Keratinocyte (primary cell): Measurements from ENCODE around the gene PRKD3. TPM values are rescaled to one million over a fixed set of nuclear protein-coding genes. Genes with fewer than 3 reads are reported as not detected.

Experiments used
- DNase-seq: peaks from one replicate; pipeline ENCODE4 v3.0.0-alpha.2; 2011; ENCODE audit warnings: low read depth, missing footprints, low spot score
- FAIRE-seq: peaks from 2 replicates; lab custom pipeline; 2011; peaks lifted over from hg19 to GRCh38; lab: Jason Lieb, UNC
- H2AFZ ChIP-seq: 2 replicates; pipeline ENCODE4 v1.6.0; 2012; ENCODE audit warnings: low read length, control low read depth, inconsistent platforms; ENCODE audit not compliant: control insufficient read depth
- H3K27ac ChIP-seq: 2 replicates; pipeline ENCODE4 v1.5.1; 2011; ENCODE audit warnings: low read length; ENCODE audit not compliant: control insufficient read depth, insufficient read depth
- H3K27me3 ChIP-seq: 3 replicates; pipeline ENCODE4 v1.6.0; 2011; ENCODE audit warnings: low read length; ENCODE audit not compliant: control insufficient read depth, insufficient read depth; ENCODE audit errors: extremely low read depth
- H3K36me3 ChIP-seq, 2 experiments: 2 replicates in 1 of 2; 3 replicates in 1 of 2; pipeline ENCODE4 v1.5.1; 2011; ENCODE audit warnings: low read length in 2 of 2, mild to moderate bottlenecking in 1 of 2; ENCODE audit not compliant: control insufficient read depth in 2 of 2, insufficient read depth in 2 of 2; ENCODE audit errors: extremely low read depth in 1 of 2
- H3K4me1 ChIP-seq: 3 replicates; pipeline ENCODE4 v1.5.1; 2011; ENCODE audit warnings: low read length; ENCODE audit not compliant: control insufficient read depth, insufficient read depth; ENCODE audit errors: extremely low read depth
- H3K4me2 ChIP-seq: 3 replicates; pipeline ENCODE4 v1.6.0; 2011; ENCODE audit warnings: low read depth, low read length; ENCODE audit not compliant: control insufficient read depth, insufficient read depth; ENCODE audit errors: extremely low read depth
- H3K4me3 ChIP-seq, 3 experiments: fragments of 200-600 bp in 1 of 3; sonication (generic) in 1 of 3; 2 replicates in 2 of 3; 3 replicates in 1 of 3; pipeline ENCODE4 v1.5.1; 2011 to 2016; ENCODE audit warnings: low read length in 3 of 3, mild to moderate bottlenecking in 3 of 3, control low read depth in 2 of 3, inconsistent platforms in 1 of 3, low read depth in 1 of 3, mixed read lengths in 1 of 3, mixed run types in 1 of 3, moderate library complexity in 1 of 3; ENCODE audit not compliant: control insufficient read depth in 2 of 3, insufficient read depth in 2 of 3; ENCODE audit errors: extremely low read depth in 1 of 3
- H3K79me2 ChIP-seq: 2 replicates; pipeline ENCODE4 v1.6.0; 2012; ENCODE audit warnings: low read length; ENCODE audit not compliant: control insufficient read depth, insufficient read depth
- H3K9ac ChIP-seq: 3 replicates; pipeline ENCODE4 v1.6.0; 2011; ENCODE audit warnings: low read length; ENCODE audit not compliant: control insufficient read depth, insufficient read depth; ENCODE audit errors: extremely low read depth
- H3K9me1 ChIP-seq: 3 replicates; pipeline ENCODE4 v1.6.0; 2011; ENCODE audit warnings: low read length; ENCODE audit not compliant: control insufficient read depth, insufficient read depth; ENCODE audit errors: extremely low read depth
- H3K9me3 ChIP-seq: 2 replicates; pipeline ENCODE4 v1.5.1; 2012; ENCODE audit warnings: low read depth, low read length; ENCODE audit not compliant: control insufficient read depth
- H4K20me1 ChIP-seq: 3 replicates; pipeline ENCODE4 v1.6.0; 2011; ENCODE audit warnings: low read length; ENCODE audit not compliant: control insufficient read depth, insufficient read depth; ENCODE audit errors: extremely low read depth
- EZH2 ChIP-seq: IDR thresholded peaks from one replicate; pipeline ENCODE4 v1.6.1; 2012; ENCODE audit warnings: inconsistent platforms, mild to moderate bottlenecking, low read length, moderate library complexity
- dilution Hi-C: fragments of 300-500 bp; cut with MboI; formaldehyde crosslinking; loops from one replicate; pipeline ENCODE4 v1.7.0; 2020; ENCODE audit warnings: low sequenced_read_pairs; ENCODE audit not compliant: extremely low pct_ligation_motif_present
- polyA plus RNA-seq, 5 experiments: library from polyadenylated mRNA; depleted of rRNA in 3 of 5; stranded (reverse) in 3 of 5; stranded (forward) in 1 of 5; unstranded in 1 of 5; fragments of >200 nt; gene quantifications; 1 replicate in 1 of 5; 2 replicates in 3 of 5; 3 replicates in 1 of 5; pipeline versions ENCODE4 v1.2.1 to v1.2.3, GENCODE V29; 2011 to 2012; ENCODE audit warnings: missing spikeins in 2 of 5, low read depth in 1 of 5, low replicate concordance in 1 of 5
- TF ChIP-seq, protein P1 (sequence below), 3 experiments: IDR thresholded peaks in 1 of 3; conservative IDR thresholded peaks in 1 of 3; optimal IDR thresholded peaks in 1 of 3; 2 replicates in 2 of 3; 3 replicates in 1 of 3; pipeline versions ENCODE3 to v1.5.1; 2011; ENCODE audit warnings: low read length in 3 of 3, mild to moderate bottlenecking in 3 of 3, moderate library complexity in 2 of 3, control low read depth in 1 of 3, inconsistent platforms in 1 of 3; ENCODE audit not compliant: insufficient read depth in 2 of 3; ENCODE audit errors: extremely low read depth in 1 of 3

Gene PRKD3
- polyA plus RNA-seq, 1 donor (not counting 4 experiments of a cell fraction or from before 2014, with no cell fraction given), result 25.4 TPM

DNA sequence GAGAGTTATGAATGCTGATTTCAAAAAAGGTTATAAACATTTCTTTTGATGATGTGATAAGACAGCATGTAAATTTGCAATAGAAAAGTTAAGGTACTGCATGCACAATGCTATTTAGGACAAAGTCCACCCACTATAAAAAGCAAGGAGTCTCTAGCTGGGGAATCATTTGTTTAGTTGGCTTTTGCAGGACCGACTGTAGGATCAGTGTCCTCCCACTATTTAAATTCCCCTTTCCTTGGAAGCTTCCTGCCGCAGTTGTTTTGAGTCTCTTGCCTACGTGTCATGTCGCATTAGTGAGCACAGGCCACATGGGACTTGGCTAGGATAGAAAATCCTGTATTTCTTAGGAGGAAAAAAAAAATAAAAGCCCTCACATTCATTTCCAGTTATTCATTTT, 32.9 kb upstream of the PRKD3 start:
- Histone ChIP-seq H3K4me2 (no peak overlapping the region), H3K4me1 (peaks cover 16% of the 10 kb centered on the region), H3K9ac (no peak overlapping the region), H3K9me3 (no peaks in the 10 kb centered on the region), H3K27me3 (no peaks in the 10 kb centered on the region), H3K27ac (no peak overlapping the region), H3K4me3 (no peak overlapping the region), H3K9me1 (no peaks in the 10 kb centered on the region), H2AFZ (no peak overlapping the region), H3K79me2 (no peaks in the 10 kb centered on the region), H3K36me3 (no peaks in the 10 kb centered on the region), H4K20me1 (no peaks in the 10 kb centered on the region)
- no peak for DNase-seq
- dilution Hi-C loops, result no loop called here
- no peak for FAIRE-seq
- TF ChIP-seq EZH2, result no peak
- TF ChIP-seq, protein P1, sequence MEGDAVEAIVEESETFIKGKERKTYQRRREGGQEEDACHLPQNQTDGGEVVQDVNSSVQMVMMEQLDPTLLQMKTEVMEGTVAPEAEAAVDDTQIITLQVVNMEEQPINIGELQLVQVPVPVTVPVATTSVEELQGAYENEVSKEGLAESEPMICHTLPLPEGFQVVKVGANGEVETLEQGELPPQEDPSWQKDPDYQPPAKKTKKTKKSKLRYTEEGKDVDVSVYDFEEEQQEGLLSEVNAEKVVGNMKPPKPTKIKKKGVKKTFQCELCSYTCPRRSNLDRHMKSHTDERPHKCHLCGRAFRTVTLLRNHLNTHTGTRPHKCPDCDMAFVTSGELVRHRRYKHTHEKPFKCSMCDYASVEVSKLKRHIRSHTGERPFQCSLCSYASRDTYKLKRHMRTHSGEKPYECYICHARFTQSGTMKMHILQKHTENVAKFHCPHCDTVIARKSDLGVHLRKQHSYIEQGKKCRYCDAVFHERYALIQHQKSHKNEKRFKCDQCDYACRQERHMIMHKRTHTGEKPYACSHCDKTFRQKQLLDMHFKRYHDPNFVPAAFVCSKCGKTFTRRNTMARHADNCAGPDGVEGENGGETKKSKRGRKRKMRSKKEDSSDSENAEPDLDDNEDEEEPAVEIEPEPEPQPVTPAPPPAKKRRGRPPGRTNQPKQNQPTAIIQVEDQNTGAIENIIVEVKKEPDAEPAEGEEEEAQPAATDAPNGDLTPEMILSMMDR (optimal IDR thresholded peaks at IDR 0.05 in 1 of 3, IDR thresholded peaks at IDR 0.05 in 1 of 3, conservative IDR thresholded peaks at IDR 0.05 in 1 of 3; ENCODE audit: extremely low read depth in 1 of 3, insufficient read depth in 2 of 3, low read length in 3 of 3), result no peak

DNA sequence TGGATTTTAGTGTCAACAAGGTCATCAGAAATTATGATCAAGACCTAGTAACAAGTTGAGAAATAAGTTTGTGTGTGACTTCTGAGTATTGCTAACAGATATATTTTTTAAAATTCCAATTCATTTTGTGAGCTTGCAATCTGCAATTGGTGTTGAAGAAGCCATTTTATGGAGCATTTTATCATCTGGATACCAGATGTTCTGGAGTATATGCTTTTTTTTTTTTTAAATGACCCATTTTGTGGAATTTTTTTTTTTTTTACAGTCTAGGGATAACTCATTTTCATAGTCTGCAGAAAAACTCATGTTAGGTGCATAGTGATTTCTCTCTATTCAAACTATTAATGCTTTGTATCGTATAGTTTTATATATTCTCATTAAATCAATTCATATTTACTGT, 32.4 kb upstream of the PRKD3 start:
- FAIRE-seq, result no peak
- H3K9me1 ChIP-seq, result no peaks in the 10 kb centered on the region
- H3K36me3 ChIP-seq, result no peaks in the 10 kb centered on the region
- H3K27me3 ChIP-seq, result no peaks in the 10 kb centered on the region
- DNase-seq, result no peak
- H3K4me1 ChIP-seq, result peaks cover 11% of the 10 kb centered on the region
- H2AFZ ChIP-seq, result no peak overlapping the region
- no peak overlapping the region for H3K9ac ChIP-seq
- no peaks in the 10 kb centered on the region for H3K9me3 ChIP-seq
- no peak overlapping the region for H3K4me2 ChIP-seq
- H4K20me1 ChIP-seq, result no peaks in the 10 kb centered on the region
- no peak overlapping the region for H3K27ac ChIP-seq
- TF ChIP-seq EZH2, result no peak
- TF ChIP-seq, protein P1 (optimal IDR thresholded peaks at IDR 0.05 in 1 of 3, IDR thresholded peaks at IDR 0.05 in 1 of 3, conservative IDR thresholded peaks at IDR 0.05 in 1 of 3; ENCODE audit: extremely low read depth in 1 of 3, insufficient read depth in 2 of 3, low read length in 3 of 3), result no peak
- dilution Hi-C loops, result no loop called here
- H3K4me3 ChIP-seq, result no peak overlapping the region
- no peaks in the 10 kb centered on the region for H3K79me2 ChIP-seq
